ENCODE data around the gene AP3B1. TPM values are rescaled to one million over a fixed set of nuclear protein-coding genes. Genes with fewer than 3 reads are reported as not detected.

AP3B1 gene
- total RNA-seq, 1 experiment from 2014 or later = 41.8 TPM

DNA sequence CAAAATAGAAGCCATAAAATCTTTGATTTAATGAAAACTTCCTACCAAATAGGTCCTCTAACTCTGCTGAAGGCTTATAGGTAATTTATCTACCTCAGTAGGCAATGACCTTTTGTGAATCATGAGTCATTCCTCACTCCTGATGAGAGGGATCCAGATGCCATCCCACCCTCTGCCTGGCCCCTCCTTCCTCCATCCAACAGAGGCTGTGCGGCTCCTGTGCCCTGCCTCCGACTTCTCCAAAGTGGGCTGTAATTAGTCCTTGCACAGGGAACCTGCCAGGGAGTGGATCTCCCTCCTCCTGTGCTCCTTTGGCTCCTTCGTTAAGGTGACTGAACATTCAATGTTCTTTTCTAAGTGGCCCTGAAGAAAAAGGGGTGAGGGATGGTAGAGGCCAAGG is 304.5 kb downstream of the AP3B1 start:
- Histone ChIP-seq H2AFZ (ENCODE audit: low read length) (no peak overlapping the region), H3K4me2 (ENCODE audit: insufficient read depth, insufficient read length, low read length) (no peak overlapping the region), H2BK5ac (ENCODE audit: insufficient read length, low read length) (no peak overlapping the region)

More for the DNA sequence above, 304.5 kb downstream of the AP3B1 start:
- H3K9me3 ChIP-seq (ENCODE audit: control insufficient read depth, low read depth, low read length) = no peaks in the 10 kb centered on the region
- H3K23ac ChIP-seq (ENCODE audit: insufficient read length, low read depth, low read length) = no peak overlapping the region
- H3K27ac Mint-ChIP-seq = no peak overlapping the region
- no peak overlapping the region for H3K4ac ChIP-seq (ENCODE audit: low read depth, low read length)
- no peak overlapping the region for H2BK120ac ChIP-seq (ENCODE audit: low read depth, low read length, poor library complexity, severe bottlenecking)
- DNase-seq = peak; percentile 62
- H2BK12ac ChIP-seq (ENCODE audit: insufficient read length, low read depth, low read length) = no peak overlapping the region
- H4K5ac ChIP-seq (ENCODE audit: insufficient read length, low read depth, low read length) = no peak overlapping the region
- TF ChIP-seq, protein P1, sequence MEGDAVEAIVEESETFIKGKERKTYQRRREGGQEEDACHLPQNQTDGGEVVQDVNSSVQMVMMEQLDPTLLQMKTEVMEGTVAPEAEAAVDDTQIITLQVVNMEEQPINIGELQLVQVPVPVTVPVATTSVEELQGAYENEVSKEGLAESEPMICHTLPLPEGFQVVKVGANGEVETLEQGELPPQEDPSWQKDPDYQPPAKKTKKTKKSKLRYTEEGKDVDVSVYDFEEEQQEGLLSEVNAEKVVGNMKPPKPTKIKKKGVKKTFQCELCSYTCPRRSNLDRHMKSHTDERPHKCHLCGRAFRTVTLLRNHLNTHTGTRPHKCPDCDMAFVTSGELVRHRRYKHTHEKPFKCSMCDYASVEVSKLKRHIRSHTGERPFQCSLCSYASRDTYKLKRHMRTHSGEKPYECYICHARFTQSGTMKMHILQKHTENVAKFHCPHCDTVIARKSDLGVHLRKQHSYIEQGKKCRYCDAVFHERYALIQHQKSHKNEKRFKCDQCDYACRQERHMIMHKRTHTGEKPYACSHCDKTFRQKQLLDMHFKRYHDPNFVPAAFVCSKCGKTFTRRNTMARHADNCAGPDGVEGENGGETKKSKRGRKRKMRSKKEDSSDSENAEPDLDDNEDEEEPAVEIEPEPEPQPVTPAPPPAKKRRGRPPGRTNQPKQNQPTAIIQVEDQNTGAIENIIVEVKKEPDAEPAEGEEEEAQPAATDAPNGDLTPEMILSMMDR (conservative IDR thresholded peaks at IDR 0.05) = no peak
- H3K14ac ChIP-seq (ENCODE audit: insufficient read depth, low read length) = no peak overlapping the region
- no peak overlapping the region for H3K27ac ChIP-seq (ENCODE audit: insufficient read length, low read depth, low read length)
- no peak overlapping the region for H4K8ac ChIP-seq (replicated peaks; ENCODE audit: insufficient read length, low read depth, low read length)
- peaks cover 15% of the 10 kb centered on the region; the same call in 1 of the 2 replicates for H3K4me1 ChIP-seq (ENCODE audit: insufficient read depth, low read length)
- no peak overlapping the region for H2BK15ac ChIP-seq (ENCODE audit: low read depth, low read length)
- no peaks in the 10 kb centered on the region for H3K9me3 Mint-ChIP-seq
- H2BK20ac ChIP-seq (ENCODE audit: low read depth, low read length, poor library complexity, severe bottlenecking) = no peak overlapping the region
- no peaks in the 10 kb centered on the region for H3K27me3 ChIP-seq (ENCODE audit: insufficient read depth, low read length)
- no peaks in the 10 kb centered on the region; a peak in 2 of 7 replicates for H3K36me3 Mint-ChIP-seq (ENCODE audit: insufficient read depth in 1 of 3, low read depth in 3 of 3)
- no peak overlapping the region for H3K18ac ChIP-seq (ENCODE audit: insufficient read length, low read depth, low read length)
- H3T11ph ChIP-seq (ENCODE audit: low read length) = no peak overlapping the region
- no peaks in the 10 kb centered on the region for H4K20me1 ChIP-seq (ENCODE audit: control insufficient read depth, insufficient read depth, insufficient read length)
- peaks cover 57 to 81% of the 10 kb centered on the region in 2 experiments for H3K4me1 Mint-ChIP-seq
- no peak overlapping the region for H4K91ac ChIP-seq (ENCODE audit: insufficient read length, low read depth, low read length)
- no peak overlapping the region for H3K9ac ChIP-seq (ENCODE audit: extremely low read depth, insufficient read length, low read length)
- no peaks in the 10 kb centered on the region for H3K23me2 ChIP-seq (ENCODE audit: insufficient read length, low read depth, low read length, poor library complexity, severe bottlenecking)
- WGBS (ENCODE audit: extremely low coverage, insufficient read length, low lambda C conversion rate) = no CpG with 5 or more reads among the region's 3 CpGs
- no peak overlapping the region for H3K56ac ChIP-seq (ENCODE audit: insufficient read length, low read depth, low read length)
- peak overlapping the region in 1 of 2 experiments; percentile 27; a peak in 1 of 5 replicates for H3K4me3 Mint-ChIP-seq
- no peaks in the 10 kb centered on the region for H3K79me1 ChIP-seq (ENCODE audit: insufficient read depth, low read depth, low read length, poor library complexity, severe bottlenecking)
- no peak overlapping the region for H2AK5ac ChIP-seq (ENCODE audit: insufficient read length, low read length)
- H3K27me3 Mint-ChIP-seq (ENCODE audit: low read depth) = peaks cover 37% of the 10 kb centered on the region
- no peaks in the 10 kb centered on the region for H3K79me2 ChIP-seq (ENCODE audit: insufficient read depth, low read length)

Data from H9 (cell line).